Spinal cord (tissue), 10 donors: Measurements from ENCODE around the gene EDEM2. TPM values are rescaled to one million over a fixed set of nuclear protein-coding genes. Genes with fewer than 3 reads are reported as not detected.

Experiments
- DNase-seq, 6 donors: peaks; one replicate each; pipeline versions ENCODE4 v3.0.0 to v3.0.0-alpha.2; 2013 to 2015; ENCODE audit warnings: low spot score in 6 of 6, low read depth in 4 of 6
- H3K27ac ChIP-seq: one replicate; pipeline ENCODE4 v1.5.1; 2013; ENCODE audit warnings: low read depth, low read length, control low read depth
- H3K27me3 ChIP-seq: one replicate; pipeline ENCODE4 v1.6.1; 2013; ENCODE audit warnings: low read length; ENCODE audit not compliant: control insufficient read depth, insufficient read depth
- H3K36me3 ChIP-seq: one replicate; pipeline ENCODE4 v1.6.1; 2013; ENCODE audit warnings: low read length; ENCODE audit not compliant: control insufficient read depth, insufficient read depth
- H3K4me1 ChIP-seq: one replicate; pipeline ENCODE4 v1.6.1; 2013; ENCODE audit warnings: low read length; ENCODE audit not compliant: control insufficient read depth, insufficient read depth
- H3K4me3 ChIP-seq: one replicate; pipeline ENCODE4 v1.5.1; 2013; ENCODE audit warnings: low read depth, low read length, control low read depth
- H3K9me3 ChIP-seq: one replicate; pipeline ENCODE4 v1.6.1; 2013; ENCODE audit warnings: low read length; ENCODE audit not compliant: control insufficient read depth, insufficient read depth
- WGBS: methylation state at CpG from one replicate; pipeline ENCODE4 v1.1.5; 2013; ENCODE audit warnings: missing lambda C conversion rate; ENCODE audit not compliant: insufficient coverage; 5-methylcytosine and 5-hydroxymethylcytosine counted together
- polyA plus RNA-seq, 2 donors: library from polyadenylated mRNA; unstranded; fragments of 120-200 nt; gene quantifications; one replicate each; pipeline ENCODE4 v1.2.1, GENCODE V29; 2013; ENCODE audit not compliant: insufficient read length in 2 of 2
- total RNA-seq, 2 donors: library from RNA; depleted of rRNA in 1 of 2; stranded (reverse); fragments of 120-200 nt in 1 of 2; fragments of >200 nt in 1 of 2; gene quantifications; one replicate each; pipeline versions ENCODE4 v1.2.3 to v1.2.4, GENCODE V29; 2013 to 2014
- donor health status: healthy.

The EDEM2 gene
- total and polyA plus RNA-seq, 4 donors, result 11.6 to 17.4 (median 15.3) TPM

DNA sequence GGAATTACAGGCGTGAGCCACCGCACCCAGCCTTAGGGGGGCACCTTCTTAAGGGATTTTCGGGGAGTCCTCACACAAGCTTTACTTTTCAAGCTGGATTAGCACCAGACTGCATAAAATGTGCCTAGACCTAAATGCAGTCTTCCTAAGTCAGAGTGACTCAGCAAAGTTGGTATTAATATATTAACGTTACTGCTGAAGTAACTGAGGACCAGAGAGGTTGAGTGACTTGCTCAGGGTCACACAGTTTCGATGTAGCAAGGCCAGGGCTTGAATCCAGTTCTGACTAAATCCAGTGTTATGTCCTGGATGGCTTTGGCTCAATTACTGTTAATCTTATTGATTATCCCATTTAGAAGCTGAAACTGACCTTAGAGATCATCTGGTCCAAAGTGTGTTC is 13.4 kb downstream of the EDEM2 start:
- no peak for DNase-seq
- Histone ChIP-seq H3K36me3 (peaks cover 47% of the 10 kb centered on the region), H3K4me1 (no peaks in the 10 kb centered on the region), H3K4me3 (no peak overlapping the region), H3K27me3 (no peaks in the 10 kb centered on the region), H3K9me3 (no peaks in the 10 kb centered on the region), H3K27ac (no peak overlapping the region)
- 81% methylated on average over 3 of the region's 5 CpGs for WGBS

- Histone ChIP-seq H3K36me3 (peaks cover 44% of the 10 kb centered on the region), H3K27me3 (no peaks in the 10 kb centered on the region), H3K4me3 (no peak overlapping the region), H3K27ac (no peak overlapping the region), H3K4me1 (no peaks in the 10 kb centered on the region), H3K9me3 (no peaks in the 10 kb centered on the region)
- DNase-seq, result no peak
- WGBS, result 95% methylated on average over 3 of the region's 5 CpGs
Measured at GRCh38 chr20:35133031-35133430, 14.1 kb downstream of the EDEM2 start.

- H3K9me3 ChIP-seq, result no peaks in the 10 kb centered on the region
- no peak overlapping the region for H3K27ac ChIP-seq
- H3K27me3 ChIP-seq, result no peaks in the 10 kb centered on the region
- WGBS, result no CpG with 5 or more reads among the region's 4 CpGs
- H3K4me3 ChIP-seq, result no peak overlapping the region
- no peaks in the 10 kb centered on the region for H3K4me1 ChIP-seq
- peak in 1 of 6 donors; percentile 47 for DNase-seq
- H3K36me3 ChIP-seq, result peaks cover 34% of the 10 kb centered on the region
Measured at GRCh38 chr20:35131934-35132333, 15.2 kb downstream of the EDEM2 start.

DNA sequence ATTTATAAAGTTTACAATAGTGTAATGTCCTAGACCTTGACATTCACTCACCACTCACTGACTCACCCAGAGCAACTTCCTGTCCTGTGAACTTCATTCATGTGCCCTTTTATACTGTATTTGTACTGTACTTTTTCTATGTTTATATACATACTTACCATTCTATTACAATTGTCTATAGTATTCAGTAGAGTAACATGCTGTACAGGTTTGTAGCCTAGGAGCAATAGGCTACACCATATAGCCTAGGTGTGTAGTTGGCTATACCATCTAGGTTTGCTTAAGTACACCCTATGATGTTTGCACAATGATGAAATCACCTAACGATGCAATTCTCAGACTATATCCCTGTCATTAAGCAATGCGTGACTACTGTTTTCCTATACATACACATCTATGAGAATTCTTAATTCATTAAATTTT is 17.5 kb downstream of the EDEM2 start:
- Histone ChIP-seq H3K4me1 (no peaks in the 10 kb centered on the region), H3K9me3 (no peaks in the 10 kb centered on the region), H3K27ac (no peak overlapping the region), H3K36me3 (peaks cover 33% of the 10 kb centered on the region), H3K4me3 (no peak overlapping the region), H3K27me3 (no peaks in the 10 kb centered on the region)
- no CpG with 5 or more reads among the region's 2 CpGs for WGBS
- DNase-seq, result no peak

GRCh38 chr20:35125753-35126152 is 21.4 kb downstream of the EDEM2 start:
- whole genome bisulfite sequencing, result 100% methylated on average over 4 of the region's 5 CpGs
- peaks cover 26% of the 10 kb centered on the region for H3K36me3 ChIP-seq

GRCh38 chr20:35122756-35123405 is 24.3 kb downstream of the EDEM2 start:
- Histone ChIP-seq H3K9me3 (no peaks in the 10 kb centered on the region), H3K27ac (no peak overlapping the region), H3K27me3 (no peaks in the 10 kb centered on the region), H3K4me3 (no peak overlapping the region), H3K4me1 (no peaks in the 10 kb centered on the region), H3K36me3 (peaks cover 30% of the 10 kb centered on the region)
- 100% methylated on average over 3 of the region's 5 CpGs for WGBS
- no peak for DNase-seq

More at GRCh38 chr20:35125753-35126152, 21.4 kb downstream of the EDEM2 start:
- H3K4me1 ChIP-seq, result no peaks in the 10 kb centered on the region
- H3K27me3 ChIP-seq, result no peaks in the 10 kb centered on the region
- no peaks in the 10 kb centered on the region for H3K9me3 ChIP-seq
- no peak overlapping the region for H3K4me3 ChIP-seq
- DNase-seq, result no peak
- H3K27ac ChIP-seq, result no peak overlapping the region

- Histone ChIP-seq H3K9me3 (no peaks in the 10 kb centered on the region), H3K27me3 (no peaks in the 10 kb centered on the region), H3K27ac (no peak overlapping the region), H3K4me3 (no peak overlapping the region), H3K4me1 (no peaks in the 10 kb centered on the region), H3K36me3 (peaks cover 27% of the 10 kb centered on the region)
- WGBS, result 81% methylated on average over 7 of the region's 7 CpGs
- no peak for DNase-seq
Measured at GRCh38 chr20:35121186-35121585, 25.9 kb downstream of the EDEM2 start.

GRCh38 chr20:35120012-35120701 is 27.0 kb downstream of the EDEM2 start:
- Histone ChIP-seq H3K4me3 (no peak overlapping the region), H3K4me1 (no peaks in the 10 kb centered on the region), H3K27ac (no peak overlapping the region), H3K27me3 (no peaks in the 10 kb centered on the region), H3K36me3 (peaks cover 33% of the 10 kb centered on the region), H3K9me3 (no peaks in the 10 kb centered on the region)
- no peak for DNase-seq
- WGBS, result 100% methylated on average over 3 of the region's 8 CpGs

- Histone ChIP-seq H3K4me1 (no peaks in the 10 kb centered on the region), H3K9me3 (no peaks in the 10 kb centered on the region), H3K4me3 (no peak overlapping the region), H3K36me3 (peaks cover 32% of the 10 kb centered on the region), H3K27me3 (no peaks in the 10 kb centered on the region), H3K27ac (no peak overlapping the region)
- 100% methylated on average over 1 of the region's 1 CpG for WGBS
- no peak for DNase-seq
Measured at GRCh38 chr20:35117629-35118028, 29.5 kb downstream of the EDEM2 start.

- H3K9me3 ChIP-seq, result no peaks in the 10 kb centered on the region
- no peak overlapping the region for H3K4me3 ChIP-seq
- no peaks in the 10 kb centered on the region for H3K4me1 ChIP-seq
- H3K27me3 ChIP-seq, result no peaks in the 10 kb centered on the region
- peaks cover 31% of the 10 kb centered on the region for H3K36me3 ChIP-seq
- H3K27ac ChIP-seq, result no peak overlapping the region
- no peak for DNase-seq
Measured at GRCh38 chr20:35117196-35117595, 29.9 kb downstream of the EDEM2 start.
